GM21529 (cell line): ENCODE measurements around the gene ARID5B.

Experiments
- ATAC-seq: cut with Tn5 transposase; IDR thresholded peaks from one replicate; pipeline ENCODE4 v1.9.1; 2021; ENCODE audit not compliant: unreplicated experiment

ARID5B gene

DNA sequence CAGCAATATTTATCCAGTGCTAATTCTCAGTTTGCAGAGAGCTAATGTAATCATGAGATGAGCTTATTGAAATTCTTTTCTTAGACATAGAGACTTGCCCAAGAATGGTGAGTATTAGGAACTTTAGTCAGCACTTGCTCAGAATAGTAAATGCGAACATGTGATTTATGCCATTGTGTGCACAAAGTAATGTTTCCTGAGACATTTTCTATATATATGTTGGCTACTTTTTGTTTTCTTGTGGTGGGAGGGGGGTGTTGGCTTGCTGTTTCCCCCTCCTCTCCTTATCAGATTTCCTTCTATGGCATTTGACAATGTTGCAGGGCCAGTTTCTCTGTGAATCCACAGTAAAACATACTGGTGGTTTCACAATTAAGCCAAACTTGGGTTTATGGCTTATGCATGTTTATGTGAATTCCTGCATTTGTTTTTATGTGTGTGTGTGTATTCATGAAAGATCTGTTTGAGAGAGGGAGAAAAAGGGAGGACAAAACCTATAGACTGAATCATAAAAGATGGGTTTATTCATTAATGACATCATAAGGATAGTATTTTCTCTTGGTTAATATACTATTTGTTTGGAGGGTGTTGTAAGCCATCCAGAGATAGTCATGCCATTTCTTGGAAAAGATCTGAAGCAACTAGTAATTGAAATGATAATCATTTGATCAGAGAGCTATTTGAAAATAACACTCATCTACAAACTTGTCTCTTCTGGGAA, 36.3 kb downstream of the ARID5B start:
- ATAC-seq: no peak

DNA sequence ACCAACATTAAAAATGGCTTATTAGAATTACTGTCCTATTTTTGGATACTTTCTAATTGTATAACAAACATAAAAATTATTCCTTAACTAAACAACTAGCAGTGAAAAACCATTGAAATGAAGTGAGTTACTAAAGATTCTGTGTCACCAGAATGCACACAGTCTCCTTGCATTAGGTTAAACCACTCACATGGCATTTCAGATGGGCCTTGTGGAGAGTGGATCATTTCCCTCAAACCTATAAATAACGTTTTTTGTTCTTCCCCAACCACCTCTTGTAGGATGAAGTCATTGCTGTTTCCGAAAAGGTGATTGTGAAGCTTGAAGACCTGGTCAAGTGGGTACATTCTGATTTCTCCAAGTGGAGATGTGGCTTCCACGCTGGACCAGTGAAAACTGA, 38.4 kb downstream of the ARID5B start:
- no peak for ATAC-seq

DNA sequence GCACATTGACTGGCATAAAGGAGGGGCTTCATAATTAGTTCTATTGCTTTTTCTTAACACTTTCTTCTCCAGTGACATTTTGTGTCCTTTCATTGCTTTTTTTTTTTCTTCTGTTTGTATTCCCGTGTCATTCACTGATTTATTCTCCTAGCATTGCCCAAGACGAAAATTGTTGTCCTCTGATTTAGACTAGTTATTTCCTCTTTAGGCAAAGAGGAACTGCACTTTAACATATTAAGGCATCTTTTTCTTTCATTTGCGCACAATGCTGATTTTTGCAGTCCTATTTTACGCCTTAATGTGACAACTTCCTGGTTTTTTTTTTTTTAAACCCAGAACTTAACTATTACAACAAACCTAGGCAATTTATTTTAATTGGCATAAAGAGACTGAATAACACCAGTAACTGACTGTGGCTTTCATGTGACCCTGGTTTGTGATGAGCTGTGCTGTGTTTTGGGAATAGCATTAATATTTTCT, 39.7 kb downstream of the ARID5B start:
- ATAC-seq: no peak

DNA sequence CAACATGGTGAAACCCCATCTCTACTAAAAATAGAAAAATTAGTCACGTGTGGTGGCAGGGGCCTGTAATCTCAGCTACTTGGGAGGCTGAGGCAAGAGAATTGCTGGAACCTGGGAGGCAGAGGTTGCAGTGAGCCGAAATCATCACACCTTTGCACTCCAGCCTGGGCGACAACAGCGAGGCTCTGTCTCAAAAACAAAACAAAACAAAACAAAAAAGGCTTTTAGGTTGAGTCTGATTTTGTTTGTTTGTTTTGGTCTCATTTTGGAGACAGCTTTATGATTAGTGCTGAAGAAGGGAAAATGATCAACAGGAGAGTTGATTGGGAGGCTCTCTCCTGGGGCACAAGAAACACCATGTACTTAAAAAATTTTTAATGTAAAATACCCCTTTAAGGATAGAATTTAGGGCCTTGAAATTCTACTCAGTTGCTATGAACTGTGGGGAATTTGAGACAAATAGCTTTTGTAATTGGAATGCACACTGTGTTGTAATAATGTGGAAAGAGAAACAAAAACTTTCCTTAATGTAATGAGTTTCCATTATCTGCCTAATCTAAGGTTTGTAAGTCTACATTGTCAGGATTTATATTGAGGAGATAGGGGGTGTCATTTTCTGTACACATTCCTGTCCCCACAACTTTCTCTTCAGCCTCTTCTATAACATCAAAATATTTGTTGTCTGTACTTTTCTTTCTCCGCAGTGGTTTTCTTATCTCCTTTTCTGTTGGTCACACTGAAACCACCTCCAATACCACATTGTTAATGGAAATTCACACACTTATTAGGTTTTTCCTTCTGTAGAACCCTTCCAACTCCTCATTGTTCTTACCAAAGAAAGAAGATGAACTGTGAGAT, 41.3 kb downstream of the ARID5B start:
- ATAC-seq: no peak

DNA sequence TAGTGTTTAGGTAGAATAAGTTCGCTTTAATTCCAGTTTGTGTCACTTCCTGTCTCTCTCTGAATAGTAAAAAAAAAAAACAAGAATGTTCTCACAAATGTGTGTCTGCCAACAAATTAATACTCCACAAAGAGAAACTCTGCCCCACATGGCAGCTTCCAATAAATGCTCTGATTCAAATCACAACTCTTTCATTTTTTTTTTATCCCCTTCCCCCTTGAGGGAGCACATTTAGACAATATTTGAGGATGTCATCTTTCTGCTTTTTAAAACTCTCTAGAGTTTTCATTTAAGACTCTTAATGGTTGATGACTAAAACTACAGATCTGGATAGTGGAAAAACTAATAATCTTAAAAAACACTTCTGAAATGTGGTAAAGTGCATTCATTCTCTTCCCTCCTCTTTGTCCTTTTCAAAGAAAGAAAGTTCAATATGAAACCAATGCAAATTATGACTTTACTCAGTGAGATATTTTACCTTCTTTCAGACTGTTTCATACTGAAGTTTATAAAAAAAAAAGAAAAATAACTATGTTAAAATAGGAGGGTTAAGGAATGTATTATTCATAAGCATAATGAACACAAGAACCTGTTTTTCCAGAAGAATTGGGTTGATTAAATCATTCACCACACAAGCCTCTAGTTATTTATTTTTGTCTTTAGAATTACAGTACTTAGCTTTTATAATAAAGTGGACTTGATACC, 42.3 kb downstream of the ARID5B start:
- peak; percentile 40 for ATAC-seq

DNA sequence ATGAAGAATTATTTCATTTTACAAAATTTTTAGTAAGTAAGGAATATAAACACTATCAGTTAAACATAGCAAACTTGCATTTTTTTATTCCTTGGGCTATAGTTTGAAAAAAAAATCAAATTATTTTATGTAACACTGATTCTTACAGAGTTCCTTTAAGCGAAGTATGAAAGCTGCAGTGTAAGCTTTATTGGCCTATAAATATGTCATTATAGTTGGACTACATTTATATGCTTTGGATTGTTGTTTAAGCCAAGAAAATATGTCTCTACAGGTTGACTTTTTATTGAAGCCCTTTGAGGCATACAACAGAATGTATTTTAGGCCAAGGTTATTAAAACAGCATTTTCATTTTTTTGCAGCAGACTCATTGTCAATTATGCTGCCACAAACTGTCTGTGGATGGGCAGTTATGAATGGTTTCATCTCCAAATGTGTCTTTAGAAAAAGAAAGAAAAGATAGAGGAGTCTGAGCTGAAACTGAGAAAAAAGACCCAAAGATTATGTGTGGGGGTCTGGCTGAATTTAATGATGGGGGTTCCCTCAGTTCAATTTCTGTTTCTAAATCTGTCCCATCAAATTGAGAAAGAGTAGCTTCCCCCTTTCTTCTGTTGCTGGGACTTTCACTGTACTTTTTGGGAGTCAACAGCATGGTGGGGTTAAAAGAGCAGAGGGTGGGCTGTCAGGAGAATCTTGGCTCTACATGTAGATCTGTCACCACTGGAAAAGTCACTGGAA, 43.1 kb downstream of the ARID5B start:
- ATAC-seq: no peak

DNA sequence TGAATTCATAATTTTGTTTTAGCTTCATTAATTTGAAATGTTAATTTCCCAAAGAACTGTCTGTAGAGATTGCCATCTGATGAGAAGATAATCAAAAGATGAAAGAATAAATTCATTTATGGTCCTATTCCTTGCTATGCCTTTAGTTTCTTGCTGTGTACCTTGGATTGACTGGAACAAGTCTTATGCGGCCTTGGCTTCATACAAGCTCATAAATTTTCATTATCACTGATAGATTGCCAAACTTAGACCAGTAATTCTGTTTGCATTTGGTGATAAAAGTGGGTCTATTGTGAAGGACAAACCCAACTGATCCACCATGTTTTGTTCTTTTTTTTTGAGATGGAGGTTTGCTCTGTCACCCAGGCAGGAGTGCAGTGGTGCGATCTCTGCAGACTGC, 48.2 kb downstream of the ARID5B start:
- ATAC-seq: no peak

DNA sequence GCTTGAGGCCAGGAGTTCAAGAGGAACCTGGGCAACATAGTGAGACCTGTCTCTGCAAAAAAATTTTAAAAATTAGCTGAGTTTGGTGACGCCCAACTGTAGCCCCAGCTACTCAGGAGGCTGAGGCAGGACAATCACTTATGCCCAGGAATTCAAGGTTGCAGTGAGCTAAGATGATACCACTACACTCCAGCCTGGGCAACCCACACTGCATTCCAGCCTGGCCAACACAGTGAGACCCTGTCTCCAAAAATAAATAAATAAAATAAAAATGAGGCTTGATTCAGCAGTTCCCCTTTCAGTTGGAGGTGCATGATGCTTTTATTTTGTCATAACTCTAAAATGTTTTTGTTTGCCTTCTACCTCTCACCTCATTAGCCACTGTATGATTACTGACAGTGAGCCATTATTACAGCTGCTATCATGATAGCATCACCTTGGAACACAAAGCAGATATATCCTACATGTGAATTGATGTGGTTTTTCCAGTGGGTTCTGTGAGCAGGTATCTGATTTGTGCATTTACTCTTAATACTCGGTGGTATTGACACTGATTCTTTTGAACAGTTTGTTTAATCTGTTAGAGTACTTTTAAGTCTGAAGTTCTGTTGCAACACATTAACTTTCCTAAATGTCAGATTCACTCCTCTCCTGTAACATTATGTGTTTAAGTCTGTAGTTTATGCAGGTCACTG, 49.1 kb downstream of the ARID5B start:
- ATAC-seq: no peak

DNA sequence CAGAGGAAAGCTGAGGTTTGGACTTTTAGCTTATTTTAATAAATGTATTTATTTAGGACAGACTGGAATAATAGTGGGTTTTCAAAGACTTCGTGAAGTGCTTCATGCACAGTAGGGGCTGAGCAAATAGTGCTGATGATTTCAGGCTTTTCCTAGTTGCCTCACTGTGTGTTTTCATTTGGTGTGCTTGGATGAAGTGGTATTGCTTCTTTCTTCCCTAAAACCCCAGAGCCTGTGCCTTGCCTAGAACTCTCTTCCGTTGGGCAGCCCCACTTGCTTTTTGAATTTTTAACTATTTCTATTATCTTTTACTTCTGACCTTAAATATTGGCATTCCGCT, 49.6 kb downstream of the ARID5B start:
- no peak for ATAC-seq

DNA sequence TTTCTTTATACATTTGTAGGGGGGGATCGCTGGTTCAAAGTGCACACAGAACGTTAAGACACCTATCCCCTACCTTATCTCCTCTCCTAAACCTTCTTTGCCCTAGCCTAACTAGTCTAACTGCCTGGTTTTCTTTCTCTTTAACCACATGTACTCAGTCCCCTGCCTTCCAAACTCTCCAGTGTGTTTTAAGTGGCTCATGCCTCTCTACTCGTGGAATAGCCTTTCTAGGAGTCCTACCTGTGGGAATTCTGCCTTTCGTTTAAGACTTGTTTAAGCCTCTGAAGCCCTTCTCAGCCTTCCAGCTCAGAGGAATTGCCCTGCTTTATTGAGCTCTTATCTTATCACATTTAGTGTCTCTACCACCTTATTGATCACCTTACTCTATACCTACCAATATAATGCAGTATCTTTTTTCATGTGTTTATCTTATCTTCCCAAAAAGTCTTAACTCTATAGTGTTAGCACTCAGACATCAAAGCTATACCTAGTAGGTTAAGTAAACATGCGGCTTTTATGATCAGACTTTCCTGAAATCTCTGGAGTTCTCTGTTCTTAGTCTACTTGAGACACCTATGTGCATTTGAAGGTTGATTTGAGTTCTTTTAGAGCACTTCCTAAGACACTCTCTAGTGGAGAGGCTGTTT, 50.7 kb downstream of the ARID5B start:
- ATAC-seq: no peak

DNA sequence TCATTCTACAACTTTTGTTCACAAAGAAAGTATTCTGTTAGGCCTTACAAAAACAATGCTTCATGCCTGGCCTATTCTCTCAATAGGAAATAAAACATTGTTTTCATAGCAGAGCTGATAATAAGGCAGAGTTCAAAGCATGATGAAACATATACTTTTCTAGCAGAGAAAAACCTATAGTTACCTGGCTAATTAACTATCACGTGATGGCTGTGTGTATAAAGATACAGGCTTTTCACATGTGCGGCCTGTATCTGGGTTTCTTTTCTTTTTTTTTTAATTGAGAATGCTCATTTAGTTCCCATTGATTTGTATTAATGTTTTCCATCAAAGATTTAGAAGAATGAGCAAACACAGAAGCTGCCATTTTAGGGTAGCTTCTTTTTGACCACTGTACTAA, 51.7 kb downstream of the ARID5B start:
- ATAC-seq: no peak

DNA sequence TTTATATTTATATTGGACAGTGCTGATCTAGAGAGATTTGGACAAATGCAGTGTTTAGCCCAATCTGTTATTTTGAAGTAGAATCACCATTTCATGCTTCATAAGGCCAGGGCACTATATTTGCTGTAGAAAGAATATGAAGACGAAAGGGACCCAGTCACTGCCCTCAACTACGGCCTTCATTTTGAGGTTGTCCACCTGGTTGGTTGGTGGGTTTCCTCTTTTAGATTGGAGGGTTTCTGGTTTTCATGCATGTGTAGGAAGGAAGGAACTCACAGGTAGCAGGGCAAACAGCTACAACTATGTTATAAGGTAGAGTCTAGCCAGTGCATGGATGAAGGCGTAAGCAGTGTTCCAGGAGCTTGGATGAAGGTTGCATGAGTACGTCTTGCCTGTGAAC, 56.3 kb downstream of the ARID5B start:
- ATAC-seq: no peak

DNA sequence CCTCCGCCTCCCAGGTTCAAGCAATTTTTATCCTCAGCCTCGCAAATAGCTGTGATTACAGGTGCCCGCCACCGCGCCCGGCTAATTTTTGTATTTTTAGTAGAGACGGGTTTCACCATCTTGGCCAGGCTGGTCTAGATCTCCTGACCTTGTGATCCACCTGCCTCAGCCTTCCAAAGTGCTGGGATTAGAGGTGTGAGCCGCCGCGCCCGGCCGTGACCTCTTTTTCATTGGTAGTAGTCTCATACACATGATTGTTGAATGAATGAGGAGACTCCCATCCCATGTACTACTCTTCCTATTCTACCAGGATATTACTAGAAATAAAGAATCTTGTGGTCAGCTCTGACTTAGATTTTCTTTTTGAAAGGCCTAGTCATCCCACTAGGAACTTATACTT, 56.8 kb downstream of the ARID5B start:
- no peak for ATAC-seq

DNA sequence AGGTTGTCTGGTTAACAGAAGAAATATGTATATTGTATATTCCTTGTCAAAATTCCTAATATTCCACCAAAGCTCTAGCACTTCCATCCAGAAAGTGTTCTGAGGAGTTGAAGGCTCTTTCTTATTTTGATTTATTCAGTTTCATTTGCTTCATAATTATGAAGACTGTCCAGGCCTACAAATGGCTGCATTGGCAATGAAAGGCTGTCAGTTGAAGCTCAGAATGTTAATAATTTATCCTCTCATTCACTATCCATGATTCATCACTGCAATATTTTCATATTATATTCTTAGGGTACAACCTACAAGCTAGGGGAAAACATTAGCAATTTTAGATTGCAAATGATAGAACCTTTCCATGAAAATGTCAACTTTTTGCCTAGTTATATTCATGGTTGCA, 57.3 kb downstream of the ARID5B start:
- no peak for ATAC-seq

DNA sequence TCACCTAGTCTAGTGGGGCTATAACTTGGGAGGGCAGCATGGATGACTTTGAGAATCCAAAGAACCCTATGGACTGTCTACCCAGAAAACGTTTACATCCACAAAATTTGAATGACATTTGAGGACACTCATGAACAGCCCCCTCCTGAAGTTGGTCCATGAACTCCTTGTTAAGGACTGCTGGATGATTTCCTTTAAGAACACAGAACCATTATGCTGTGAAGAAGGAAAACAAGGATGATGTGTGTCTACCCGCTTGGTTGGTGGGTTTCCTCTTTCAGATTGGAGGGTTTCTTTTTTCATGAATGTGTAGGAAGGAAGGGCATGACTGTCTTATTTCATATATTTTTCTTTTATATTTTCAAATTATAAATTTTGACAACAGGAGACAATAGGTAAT, 58.3 kb downstream of the ARID5B start:
- no peak for ATAC-seq

DNA sequence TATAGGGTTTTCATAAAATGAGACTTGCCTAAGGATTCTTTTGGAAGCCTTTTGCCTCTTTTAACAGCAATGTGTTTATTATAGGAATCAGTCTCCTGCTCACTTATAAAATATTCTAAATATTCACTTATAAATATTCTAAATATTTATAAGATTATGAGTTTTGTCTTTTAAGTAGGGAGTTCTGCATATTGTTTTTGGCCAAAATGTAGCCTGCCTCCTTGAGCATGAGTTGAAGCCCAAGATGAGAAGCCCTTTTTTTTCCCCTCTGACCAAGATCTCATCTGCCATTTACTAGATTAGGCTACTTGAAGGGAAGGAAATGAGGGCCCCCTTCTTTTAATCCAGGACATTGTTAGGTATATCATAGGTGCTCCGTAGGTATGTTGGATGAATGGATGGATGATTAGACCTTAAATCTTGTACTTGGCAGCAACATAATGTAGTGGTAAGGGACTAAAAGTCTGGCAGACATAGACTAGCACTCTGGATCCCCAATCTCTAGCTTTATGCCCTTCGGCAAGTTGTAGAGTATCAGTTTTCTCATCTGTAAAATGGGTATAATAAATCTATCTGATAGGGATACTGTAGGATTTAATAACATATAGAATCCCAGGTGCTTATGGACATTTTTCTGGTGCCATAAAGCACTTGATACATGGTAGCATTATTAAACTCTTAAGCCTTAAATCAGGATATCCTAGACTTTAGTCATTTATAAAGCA, 59.1 kb downstream of the ARID5B start:
- no peak for ATAC-seq

DNA sequence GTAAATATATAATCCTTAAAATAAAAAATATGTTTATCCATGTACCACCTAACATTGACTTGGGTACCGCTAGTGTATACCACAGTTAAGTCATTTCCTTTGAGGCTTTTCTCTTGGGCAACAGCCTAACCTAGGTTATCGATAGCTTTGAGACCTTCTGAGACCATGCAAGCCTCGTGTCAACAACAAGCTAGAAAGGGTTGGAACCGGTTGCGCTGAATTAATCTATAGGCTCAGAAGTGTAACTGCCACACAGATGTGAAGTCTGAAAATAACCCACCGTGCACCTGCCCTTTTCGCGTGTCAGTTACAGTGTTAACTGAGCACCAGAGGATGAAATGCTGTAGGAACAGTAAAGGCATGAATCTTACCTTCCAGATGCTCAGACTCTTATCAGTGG, 59.8 kb downstream of the ARID5B start:
- ATAC-seq: peak; percentile 63

DNA sequence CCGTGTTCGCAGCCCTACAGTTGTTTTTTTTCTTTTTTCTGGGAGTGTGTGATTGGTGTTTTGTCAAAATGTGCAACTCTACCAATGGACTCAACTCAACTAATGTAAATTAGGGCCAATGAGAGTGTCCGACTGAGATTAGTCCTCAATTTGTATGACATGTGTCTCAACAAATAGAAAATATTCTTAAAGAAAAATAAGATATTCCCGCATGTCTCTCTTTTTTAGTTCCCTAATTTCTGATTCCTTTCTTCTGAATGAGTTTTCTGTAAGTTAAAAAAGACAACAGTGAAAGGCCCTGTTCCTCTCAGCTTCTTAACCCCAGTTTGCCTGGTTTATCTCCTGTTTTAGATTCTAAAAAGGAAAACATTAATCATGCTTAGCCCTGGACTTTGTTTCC, 61.5 kb downstream of the ARID5B start:
- no peak for ATAC-seq

DNA sequence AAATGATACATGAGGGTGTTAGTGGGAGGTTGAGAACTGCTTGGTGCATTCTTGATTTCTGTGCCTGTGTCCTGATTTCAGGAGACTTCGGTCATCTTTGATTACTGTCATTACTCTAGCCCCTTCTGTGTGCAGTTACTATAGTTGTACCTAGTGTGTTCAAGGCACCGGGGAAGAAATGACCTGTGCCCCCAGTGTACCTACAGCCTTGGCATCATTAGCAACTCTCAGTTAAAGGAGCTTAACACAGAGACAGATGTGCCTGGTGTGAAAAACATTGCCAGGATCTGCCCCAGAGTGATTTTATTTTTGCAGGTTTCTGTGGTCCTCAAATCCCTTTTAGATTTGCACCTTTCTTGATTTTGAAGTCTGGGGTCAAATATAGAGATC, 62.2 kb downstream of the ARID5B start:
- no peak for ATAC-seq
